Mesenteric fat pad (tissue), 1 donor: ENCODE results near the gene MRPL52. TPM values are rescaled to one million over a fixed set of nuclear protein-coding genes. Genes with fewer than 3 reads are reported as not detected.
"Not testable (repeated sequence)": the region's sequence is repeated elsewhere in the genome, so short reads cannot be mapped to it uniquely, and the experiment has no call there.

Experiments used
- DNase-seq: peaks from one replicate; pipeline ENCODE4 v3.0.0-alpha.2; 2020; ENCODE audit warnings: low spot score
- long read RNA-seq: library from polyadenylated mRNA; unstranded; transcript quantifications from one replicate; pipeline ENCODE4 v2.0.0, GENCODE V29; 2020
- total RNA-seq: library from RNA; stranded (reverse); fragmentation: NEBNext Ultra II Directional; extraction: Animal tissue kit (Norgen Biotek cat#: 25700); gene quantifications from one replicate; pipeline ENCODE4 v1.2.1, GENCODE V29; 2021
- donor health status: DM: yes; HTN: yes; CAD: no.

The MRPL52 gene
- total RNA-seq = 54.0 TPM
- long read RNA-seq, transcript MRPL52-202 (5 exons, 1,118 nt) = major isoform, 7 of 16 reads
- long read RNA-seq, partial matches to known transcripts = 2 of 16 reads
- long read RNA-seq, other reads (novel, unspliced or antisense) = 2 of 16 reads

DNA sequence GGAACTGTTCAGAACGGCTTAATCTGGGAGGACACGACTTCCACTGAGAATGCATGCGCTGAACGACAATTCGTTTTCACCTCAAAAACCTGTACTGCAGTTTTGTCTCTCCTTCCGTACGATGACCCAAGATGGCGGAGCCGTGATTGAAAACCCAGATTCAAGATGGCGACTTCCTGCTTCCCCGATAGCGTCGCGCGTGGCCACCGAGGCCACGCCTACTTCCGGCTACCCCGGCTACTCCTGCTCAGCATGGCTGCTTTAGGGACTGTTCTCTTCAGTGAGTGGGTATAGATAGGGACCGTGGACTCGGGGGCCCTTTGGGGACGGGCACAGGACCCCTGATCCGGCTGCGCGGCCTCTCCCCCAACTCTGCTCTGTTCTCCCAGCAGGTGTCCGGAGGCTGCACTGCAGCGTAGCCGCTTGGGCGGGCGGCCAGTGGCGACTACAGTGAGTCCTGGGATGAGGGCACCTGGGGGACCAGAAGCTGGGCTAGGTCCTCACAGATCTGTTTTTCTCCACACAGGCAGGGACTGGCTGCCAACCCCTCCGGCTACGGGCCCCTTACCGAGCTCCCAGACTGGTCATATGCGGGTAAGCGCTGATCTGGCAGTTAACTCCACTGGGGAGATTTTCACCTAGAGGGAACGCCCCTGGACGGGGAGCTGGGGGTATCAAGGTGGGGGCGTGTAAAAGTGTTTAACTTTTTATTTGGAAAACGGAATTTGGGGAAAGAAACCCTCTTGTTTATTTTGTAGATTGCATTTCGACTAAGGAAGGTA, at the start of gene MRPL52:
MRPL52 (plus strand) TSS at position 227 of the 782 bp plus-strand sequence; CDS start at position 253, 26 bp downstream.
- no peak for DNase-seq

DNA sequence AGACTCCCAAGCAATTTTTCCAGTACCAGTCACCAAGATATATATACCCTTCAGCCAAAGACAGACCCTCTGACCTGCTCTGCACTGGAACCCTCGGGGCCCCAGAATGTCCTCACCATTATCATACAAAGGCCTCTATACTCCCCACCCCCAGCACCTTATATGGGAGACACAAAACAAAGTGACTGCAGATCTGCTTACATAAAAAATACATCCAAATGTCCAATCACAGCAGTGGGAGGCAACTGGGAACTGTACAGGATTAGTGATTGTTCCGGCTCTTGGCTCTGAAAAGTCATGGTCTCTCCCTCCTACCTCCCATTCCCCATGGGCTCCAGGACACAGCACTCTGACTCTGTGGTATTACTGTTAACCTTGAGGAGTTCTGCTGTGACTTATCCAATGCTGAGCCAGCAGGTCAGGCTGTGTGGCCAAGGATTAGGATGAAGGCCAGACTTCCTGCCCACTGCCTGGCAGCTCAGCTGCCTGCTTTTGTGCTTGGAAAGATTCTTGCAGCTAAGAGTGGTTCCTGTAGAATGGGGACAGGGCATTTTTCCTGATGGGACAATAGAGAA, 49.5 kb upstream of the MRPL52 start:
- DNase-seq = no peak

DNA sequence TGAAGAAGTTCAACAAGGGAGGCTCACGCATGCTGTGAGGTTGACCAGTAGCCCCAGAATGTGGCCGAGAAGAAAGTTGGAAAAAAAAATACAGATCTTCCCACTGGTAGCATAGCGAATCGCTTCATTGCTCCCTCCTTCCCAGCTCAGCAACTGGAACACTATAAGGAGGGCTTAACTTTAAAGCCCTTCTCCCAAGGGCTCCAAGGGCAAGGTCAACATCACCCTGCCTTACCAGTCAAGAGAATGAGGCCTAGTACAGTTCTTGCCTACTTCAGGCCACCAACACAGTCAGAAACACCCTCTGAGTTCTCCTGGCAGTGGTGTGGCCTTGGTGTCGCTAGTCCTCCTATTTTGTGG, 48.8 kb upstream of the MRPL52 start:
- no peak for DNase-seq

DNA sequence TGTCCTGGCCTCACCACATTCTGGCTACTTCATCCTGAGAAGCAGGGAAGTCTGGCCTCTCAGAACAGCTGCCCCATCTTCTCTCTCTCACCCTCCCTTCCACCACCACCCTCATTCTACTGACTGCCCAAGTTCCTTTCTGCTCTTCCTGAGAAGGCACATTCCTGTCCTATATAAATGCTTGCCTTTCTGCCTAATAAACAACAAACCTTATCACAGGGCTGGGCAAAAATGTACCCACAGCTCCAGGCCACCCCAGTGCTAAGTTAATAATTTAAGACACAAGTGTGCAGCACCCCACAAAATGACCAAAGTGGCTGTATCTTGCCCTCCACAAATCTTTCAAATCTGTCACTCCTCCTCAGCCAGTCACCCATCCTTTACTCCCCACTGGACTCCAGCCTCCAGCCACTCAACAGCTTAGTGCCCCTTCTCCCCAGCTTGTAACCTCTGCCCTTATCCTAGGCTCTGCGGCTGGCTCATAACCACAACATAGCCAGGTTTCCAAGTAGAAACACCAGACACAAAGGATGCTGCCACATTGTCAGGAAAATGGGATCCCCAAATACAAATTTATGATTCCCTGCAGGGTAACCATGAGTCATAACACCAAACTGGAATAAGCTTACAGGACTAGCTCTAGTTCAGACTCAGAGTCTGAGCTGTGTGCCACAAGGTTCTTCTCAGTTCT, 48.2 kb upstream of the MRPL52 start:
- DNase-seq = no peak

DNA sequence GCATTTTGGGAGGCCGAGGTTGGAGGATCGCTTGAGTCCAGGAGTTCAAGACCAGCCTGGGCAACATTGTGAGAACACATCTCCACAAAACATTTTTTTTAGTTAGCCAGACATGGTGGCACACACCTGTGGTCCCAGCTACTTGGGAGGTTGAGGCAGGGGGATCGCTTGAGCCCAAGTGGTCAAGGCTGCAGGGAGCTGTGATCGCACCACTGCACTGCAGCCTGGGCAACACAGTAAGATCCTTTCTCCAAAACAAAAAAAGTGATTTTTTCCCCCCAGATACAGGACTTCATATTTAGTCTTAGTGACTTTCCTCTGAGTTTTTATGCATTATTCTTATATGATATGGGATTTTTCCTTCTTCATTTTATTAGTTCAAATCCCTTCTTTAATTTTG, 43.0 kb upstream of the MRPL52 start:
- no peak for DNase-seq

DNA sequence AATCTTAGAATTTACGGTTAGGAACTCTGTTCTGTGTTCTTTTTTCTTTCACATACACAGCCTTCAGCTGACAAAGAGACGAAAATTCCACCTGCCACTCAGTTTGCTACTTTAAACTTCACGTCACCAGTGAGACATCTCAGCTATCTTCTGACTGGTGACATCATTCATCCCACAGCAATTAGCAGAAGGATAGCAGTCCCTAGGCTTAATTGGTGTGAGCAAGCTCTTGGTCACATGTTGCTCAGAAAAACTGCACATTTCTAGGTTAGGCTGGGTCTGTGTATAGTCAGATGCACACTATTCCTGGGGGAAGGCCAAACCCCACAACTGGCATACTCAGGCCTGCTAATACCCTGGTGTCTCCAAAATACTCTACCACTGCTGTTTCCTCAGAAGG, 38.4 kb upstream of the MRPL52 start:
- DNase-seq = no peak

DNA sequence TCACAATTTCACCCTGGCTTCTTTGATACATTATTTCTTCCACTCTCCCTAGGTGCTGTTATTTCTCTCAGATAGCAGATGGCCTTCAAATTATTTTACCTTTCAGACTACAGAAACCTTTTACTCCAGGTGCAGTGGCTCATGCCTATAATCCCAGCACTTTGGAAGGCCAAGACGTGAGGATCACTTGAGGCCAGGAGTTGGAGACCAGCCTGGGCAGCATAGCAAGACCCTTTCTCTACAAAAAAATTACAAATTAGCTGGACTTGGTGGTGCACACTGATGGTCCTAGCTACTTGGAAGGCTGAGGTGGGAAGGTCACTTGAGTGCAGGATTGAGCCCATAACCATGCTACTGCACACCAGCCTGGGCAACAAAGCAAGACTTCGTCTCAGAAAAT, 37.5 kb upstream of the MRPL52 start:
- DNase-seq = no peak

DNA sequence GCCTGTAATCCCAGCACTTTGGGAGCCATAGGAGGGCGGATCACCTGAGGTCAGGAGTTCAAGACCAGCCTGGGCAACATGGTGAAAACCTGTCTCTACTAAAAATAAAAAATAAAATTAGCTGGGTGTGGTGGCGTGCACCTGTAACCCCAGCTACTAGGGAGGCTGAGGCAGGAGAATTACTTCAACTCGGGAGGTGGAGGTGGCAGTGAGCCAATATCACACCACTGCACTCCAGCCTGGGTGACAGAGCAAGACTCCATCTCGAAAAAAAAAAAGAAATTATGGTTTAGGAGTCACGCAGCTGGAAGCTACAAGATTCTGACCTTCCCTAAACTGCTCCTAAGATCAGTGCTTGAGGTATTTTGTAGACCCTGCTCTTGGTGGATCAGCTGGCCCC, 36.1 kb upstream of the MRPL52 start:
- not testable (repeated sequence) for DNase-seq

DNA sequence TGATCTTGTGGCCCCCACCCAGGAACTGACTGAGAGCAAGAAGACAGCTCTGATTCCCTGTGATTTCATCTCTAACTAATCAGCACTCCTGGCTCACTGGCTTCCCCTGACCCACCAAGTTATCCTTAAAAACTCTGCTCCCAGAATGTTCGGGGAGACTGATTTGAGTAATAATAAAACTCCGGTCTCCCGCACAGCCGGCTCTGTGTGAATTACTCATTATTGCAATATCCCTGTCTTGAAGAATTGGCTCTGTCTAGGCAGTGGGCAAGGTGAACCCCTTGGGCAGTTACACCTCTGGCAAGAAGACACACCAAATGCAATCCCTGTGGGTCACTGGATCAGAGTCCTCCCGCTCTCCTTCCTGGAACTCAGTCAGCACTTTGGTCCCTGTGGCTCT, 35.7 kb upstream of the MRPL52 start:
- DNase-seq = no peak

DNA sequence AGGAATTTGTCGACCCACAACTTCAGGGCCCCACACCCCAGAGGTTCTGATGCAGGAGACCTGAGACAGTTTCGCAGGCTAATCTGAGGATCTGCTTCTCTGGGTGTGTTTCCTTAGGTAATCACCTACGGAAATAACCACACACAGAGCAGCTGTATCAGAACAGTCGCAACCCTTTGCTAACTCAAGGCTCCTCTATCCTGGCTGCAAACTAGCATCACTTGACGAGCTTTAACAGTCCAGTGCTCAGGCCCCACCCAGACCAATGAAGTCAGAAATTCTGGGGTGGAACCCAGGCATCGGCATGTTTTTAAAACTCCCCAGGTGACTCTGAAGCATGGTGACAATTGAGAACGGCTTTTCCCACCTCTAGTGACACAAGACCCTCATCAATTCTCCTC, 35.1 kb upstream of the MRPL52 start:
- DNase-seq = no peak

DNA sequence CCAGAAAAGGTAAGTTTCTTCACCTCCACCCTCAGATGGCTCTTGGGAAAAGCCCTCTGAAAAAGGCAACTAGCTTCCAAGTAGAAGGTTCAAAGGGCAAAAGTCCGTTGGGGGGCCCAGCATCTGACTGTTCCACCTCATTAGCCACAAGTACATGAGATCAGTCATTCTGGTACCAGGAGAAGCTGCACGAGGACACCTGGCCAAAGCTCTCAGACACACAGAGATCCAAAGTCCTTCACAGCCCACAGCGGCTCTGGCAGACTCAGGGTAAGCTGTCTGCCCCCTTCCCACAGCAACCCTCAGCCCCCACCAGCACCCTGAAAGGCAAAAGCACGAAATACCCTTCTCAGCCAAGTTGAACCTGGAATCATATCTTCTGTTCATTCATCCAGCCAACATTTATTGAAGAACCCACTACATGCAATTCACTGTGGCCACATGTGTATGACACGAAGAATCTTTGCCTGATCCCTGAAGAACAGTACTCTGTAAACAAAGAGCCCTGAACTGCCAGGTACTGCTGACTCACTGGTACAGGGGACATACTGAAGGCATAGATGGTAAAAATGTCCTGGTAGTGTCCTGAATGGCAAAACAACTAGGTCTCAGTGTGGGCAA, 33.5 kb upstream of the MRPL52 start:
- no peak for DNase-seq

DNA sequence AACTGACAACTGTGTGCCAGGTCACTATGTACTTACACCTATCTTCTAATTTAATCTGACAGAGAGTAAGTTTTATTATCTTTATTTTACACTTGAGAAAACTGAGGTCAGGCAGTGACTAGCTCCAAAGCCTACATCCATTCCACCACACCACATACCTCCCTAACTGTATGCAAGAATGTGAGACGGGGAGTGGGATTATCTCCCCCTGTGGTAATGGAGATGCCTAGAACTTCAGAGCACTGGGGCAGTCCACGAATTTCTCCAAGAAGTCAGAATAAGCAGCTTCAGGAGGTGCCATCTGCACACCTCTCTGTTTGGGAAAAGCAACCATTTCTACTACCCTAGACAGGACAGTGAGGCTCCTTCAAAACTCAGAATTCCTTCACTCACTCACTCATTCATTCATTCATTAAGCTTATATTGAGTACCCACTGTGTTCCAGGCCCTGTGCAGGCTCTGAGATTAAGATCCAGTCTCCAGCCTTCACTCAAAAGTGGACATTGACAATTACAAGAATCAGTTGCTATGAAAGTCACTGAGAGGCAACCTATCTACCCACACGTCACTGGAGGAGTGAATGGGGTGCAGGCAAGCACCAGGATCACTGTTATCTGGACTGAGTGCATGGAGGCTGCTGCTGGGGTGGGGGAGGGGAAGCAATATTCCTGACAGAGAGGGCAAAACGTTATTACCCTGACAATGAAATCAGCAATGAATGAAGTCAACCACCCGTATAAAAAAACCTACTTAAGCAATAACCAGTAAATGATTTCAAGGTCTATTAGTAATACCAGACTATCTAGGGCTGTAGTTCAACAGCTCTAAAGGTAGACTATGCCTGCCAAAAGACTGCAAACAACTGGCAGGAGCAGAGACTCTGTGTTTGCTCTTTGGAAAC, 32.4 kb upstream of the MRPL52 start:
- DNase-seq = no peak

DNA sequence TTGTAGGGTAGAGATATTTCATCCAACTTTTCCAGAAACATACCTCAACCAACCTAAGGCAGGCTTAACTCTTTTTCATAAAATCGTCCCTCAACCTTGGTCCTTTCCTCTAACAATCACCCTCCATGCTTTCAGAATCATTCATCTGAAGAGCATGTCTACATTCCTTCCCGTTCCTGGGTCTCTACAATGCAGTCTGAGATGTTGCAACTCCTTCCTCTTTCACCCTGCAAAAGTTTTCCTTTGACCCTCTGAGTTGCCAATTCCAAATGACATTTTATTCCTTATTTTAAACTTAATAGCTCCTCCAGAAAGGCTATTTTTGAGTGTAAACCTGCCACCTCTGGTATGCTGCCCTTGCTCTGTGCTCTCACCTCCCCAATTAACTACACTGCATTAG, 31.2 kb upstream of the MRPL52 start:
- DNase-seq = no peak

DNA sequence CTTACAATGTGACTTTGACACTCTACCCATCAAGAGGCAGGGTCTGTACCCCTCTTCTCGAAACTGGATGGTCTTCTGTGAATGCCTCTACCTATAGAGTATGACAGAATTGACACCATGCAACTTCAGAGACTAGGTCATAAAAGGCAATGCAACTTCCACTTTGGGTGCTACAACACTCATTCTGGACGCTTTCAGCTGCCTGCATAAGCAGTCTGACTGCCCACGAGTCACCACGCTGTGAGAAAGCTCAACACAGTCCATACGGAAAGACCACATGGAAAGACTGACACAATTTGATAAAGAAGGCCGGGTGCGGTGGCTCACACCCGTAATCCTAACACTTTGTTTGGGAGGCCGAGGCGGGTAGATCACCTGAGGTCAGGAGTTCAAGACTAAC, 29.3 kb upstream of the MRPL52 start:
- no peak for DNase-seq

DNA sequence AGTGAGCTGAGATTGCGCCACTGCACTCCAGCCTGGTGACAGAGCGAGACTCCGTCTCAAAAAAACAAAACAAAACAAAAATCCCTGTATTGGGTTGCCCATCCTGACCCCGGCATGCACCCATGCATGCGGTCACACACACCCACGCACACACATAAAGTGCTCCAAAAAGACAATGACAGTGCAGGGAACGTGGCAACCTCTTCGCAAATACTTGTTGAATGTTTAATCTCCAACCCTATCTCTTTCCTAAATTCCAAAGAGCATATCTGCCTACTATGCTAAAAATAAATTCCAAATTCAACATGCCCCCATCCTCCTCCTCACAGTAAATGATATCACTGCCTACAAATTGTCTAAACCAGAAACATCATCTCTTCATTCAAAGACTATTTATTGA, 28.0 kb upstream of the MRPL52 start:
- DNase-seq = no peak

DNA sequence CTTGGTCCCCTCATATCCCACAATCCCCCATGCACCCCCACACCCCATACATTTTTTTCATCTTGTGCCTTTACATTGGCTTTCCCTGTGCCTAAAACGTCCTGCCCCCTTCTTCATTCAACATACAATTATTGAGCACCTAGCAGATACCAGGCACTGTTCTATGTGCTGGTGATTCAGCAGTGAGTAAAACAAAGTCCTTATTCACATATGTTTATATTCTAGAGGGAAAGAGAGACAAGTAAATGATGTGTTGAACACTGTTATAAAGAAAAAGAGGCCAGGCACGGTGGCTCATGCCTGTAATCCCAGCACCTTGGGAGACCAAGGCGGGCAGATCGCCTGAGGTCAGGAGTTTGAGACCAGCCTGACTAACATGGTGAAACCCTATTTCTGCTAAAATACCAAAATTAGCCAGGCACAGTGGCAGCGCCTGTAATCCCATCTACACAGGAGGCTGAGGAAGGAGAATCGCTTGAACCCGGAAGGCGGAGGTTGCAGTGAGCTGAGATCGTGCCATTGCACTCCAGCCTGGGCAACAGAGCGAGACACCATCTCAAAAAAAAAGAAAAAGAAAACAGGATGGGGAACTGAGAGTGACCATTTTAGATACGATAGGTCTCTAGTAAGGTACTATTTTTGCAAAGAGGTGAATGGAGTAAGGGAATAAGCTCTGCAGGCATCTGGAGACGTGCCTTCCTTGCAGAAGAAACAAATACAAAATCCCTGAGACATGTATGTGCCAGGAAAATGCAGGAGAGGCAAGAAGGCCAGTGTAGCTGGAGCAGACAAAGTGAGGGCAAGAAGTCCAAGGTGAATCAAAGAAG, 26.6 kb upstream of the MRPL52 start:
- DNase-seq = no peak

DNA sequence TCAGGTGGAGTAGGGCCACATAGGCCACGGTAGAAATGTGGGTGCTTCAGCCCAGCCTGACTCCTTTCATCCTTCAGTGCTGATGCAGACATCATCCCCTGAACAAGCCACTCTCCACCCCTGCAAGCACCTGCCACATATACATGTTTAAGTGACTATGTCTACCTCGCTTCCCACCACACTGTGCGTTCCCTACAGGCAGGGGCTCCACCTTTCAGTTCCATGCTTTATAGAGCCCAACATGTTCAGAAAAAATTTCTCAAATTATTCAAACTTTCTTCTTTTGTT, 26.1 kb upstream of the MRPL52 start:
- no peak for DNase-seq

DNA sequence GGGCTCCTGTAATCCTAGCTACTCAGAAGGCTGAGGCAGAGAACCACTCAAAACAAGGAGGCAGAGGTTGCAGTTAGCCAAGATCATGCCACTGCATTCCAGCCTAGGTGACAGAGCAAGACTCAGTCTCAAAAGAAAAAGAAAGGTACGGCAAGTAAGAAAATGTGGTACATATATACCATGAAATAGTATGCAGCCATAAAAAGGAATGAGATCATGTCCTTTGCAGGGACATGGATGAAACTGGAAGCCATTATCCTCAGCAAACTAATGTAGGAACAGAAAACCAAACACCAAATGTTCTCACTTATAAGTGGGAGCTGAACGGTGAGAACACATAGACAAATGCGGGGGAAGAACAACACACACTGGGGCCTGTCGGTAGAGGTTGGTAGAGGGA, 24.5 kb upstream of the MRPL52 start:
- not testable (repeated sequence) for DNase-seq

DNA sequence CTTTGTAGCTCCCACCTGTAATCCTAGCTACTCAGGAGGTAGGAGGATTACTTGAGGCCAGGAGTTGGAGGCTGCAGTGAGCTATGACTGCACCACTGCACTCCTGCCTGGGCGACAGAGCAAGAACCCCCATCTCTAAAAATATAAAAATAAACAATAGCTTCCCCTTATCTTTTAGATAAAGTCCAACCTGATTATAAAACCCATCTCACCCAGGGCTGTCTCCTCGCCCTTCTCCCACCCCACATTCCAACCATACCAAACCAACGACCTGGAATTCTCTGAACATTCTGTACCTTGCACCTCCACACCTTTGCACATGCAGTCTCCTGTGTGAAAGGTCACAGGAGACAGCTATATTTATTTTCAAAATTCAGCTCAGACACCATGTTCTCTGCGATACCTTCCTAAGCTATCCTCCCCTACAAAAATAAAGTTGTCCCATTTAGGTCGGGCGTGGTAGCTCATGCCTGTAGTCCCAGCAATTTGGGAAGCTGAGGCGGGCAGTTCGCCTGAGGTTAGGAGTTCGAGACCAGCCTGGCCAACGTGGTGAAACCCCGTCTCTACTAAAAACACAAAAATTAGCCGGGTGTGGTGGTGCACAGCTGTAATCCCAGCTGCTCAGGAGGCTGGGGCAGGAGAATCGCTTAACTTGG, 22.1 kb upstream of the MRPL52 start:
- DNase-seq = no peak
